Measurements from ENCODE around the gene EXOC7. TPM values are rescaled to one million over a fixed set of nuclear protein-coding genes. Genes with fewer than 3 reads are reported as not detected.

EXOC7 gene
- total RNA-seq, 1 experiment from 2014 or later = 114 TPM

GRCh38 chr17:76095943-76096342 is 7.6 kb downstream of the EXOC7 start (continued):
- TF ChIP-seq YY1 (IDR thresholded peaks at IDR 0.05; ENCODE audit: extremely low read depth, insufficient replicate concordance, low read depth, low read length) (no peak), SRF (IDR thresholded peaks at IDR 0.05; ENCODE audit: low read depth) (no peak), EZH2 (IDR thresholded peaks at IDR 0.05) (no peak), ZNF274 (IDR thresholded peaks at IDR 0.05; ENCODE audit: low read depth, low read length) (no peak), ZFX (IDR thresholded peaks at IDR 0.05) (no peak), ATF3 (IDR thresholded peaks at IDR 0.05) (no peak), JUND (IDR thresholded peaks at IDR 0.05) (no peak), RAD21 (IDR thresholded peaks at IDR 0.05; ENCODE audit: low read depth) (no peak), EZH2phosphoT487 (IDR thresholded peaks at IDR 0.05; ENCODE audit: borderline replicate concordance) (no peak), SP1 (IDR thresholded peaks at IDR 0.05; ENCODE audit: low read depth) (no peak), TCF7L2 (IDR thresholded peaks at IDR 0.05; ENCODE audit: borderline replicate concordance, extremely low read depth, insufficient read depth, insufficient read length) (no peak), ELF1 (IDR thresholded peaks at IDR 0.05; ENCODE audit: borderline replicate concordance, low read depth) (no peak)

GRCh38 chr17:76094046-76094445 is 9.5 kb downstream of the EXOC7 start:
- ATAC-seq = no peak
- ChIA-PET CTCF (no interaction called here), POLR2A (interaction anchor here (2.4 kb wide), 1 partner anchor 10 kb away, joined by 10 read pairs; the partner anchor contains the start of gene EXOC7), RAD21 (ENCODE audit: low non-redundant PET in 1 of 2, low total read pairs in 2 of 2, uncharacterized antibody in 2 of 2, unreplicated experiment in 2 of 2) (no interaction called here)
- Histone ChIP-seq H3K27ac (ENCODE audit: low read depth, low read length) (no peak overlapping the region), H3K9ac (ENCODE audit: low read length) (no peak overlapping the region), H3K9me3 (ENCODE audit: control insufficient read depth in 1 of 2, insufficient read depth in 1 of 2, low read depth in 1 of 2, low read length in 2 of 2) (no peaks in the 10 kb centered on the region), H3K4me2 (ENCODE audit: low read length) (peak overlapping the region; percentile 31; the same call in 1 of the 2 replicates), H3K9me2 (ENCODE audit: insufficient read depth) (no peaks in the 10 kb centered on the region), H3K79me2 (ENCODE audit: insufficient read depth, low read length) (no peaks in the 10 kb centered on the region; the same call in 1 of the 2 replicates), H3K4me1 (ENCODE audit: control insufficient read depth in 1 of 2, insufficient read depth in 2 of 2, low read length in 2 of 2) (peaks cover 13 to 21% of the 10 kb centered on the region in 2 experiments), H4K20me1 (ENCODE audit: insufficient read depth) (no peaks in the 10 kb centered on the region), H2AFZ (ENCODE audit: low read depth, low read length, poor library complexity, severe bottlenecking) (no peak overlapping the region), H3K27me3 (ENCODE audit: insufficient read depth, low read length) (no peaks in the 10 kb centered on the region), H3K36me3 (ENCODE audit: control insufficient read depth in 1 of 2, insufficient read depth in 2 of 2, low read length in 2 of 2) (peaks cover 24 to 40% of the 10 kb centered on the region in 2 experiments), H3K4me3 (replicated peaks in 1 of 2; ENCODE audit: low read depth in 1 of 2, low read length in 2 of 2) (no peak overlapping the region)
- BruUV-seq (replicated peaks) = no TSS peak
- TF ChIP-seq ZBTB33 (IDR thresholded peaks at IDR 0.05; ENCODE audit: extremely low read depth, insufficient replicate concordance, low read length) = no peak
- TF ChIP-seq CBX3 (IDR thresholded peaks at IDR 0.05; ENCODE audit: low read depth) = no peak
- no peak for TF ChIP-seq ATF3 (IDR thresholded peaks at IDR 0.05)
- TF ChIP-seq SP1 (IDR thresholded peaks at IDR 0.05; ENCODE audit: low read depth) = no peak
- TF ChIP-seq, protein P1, sequence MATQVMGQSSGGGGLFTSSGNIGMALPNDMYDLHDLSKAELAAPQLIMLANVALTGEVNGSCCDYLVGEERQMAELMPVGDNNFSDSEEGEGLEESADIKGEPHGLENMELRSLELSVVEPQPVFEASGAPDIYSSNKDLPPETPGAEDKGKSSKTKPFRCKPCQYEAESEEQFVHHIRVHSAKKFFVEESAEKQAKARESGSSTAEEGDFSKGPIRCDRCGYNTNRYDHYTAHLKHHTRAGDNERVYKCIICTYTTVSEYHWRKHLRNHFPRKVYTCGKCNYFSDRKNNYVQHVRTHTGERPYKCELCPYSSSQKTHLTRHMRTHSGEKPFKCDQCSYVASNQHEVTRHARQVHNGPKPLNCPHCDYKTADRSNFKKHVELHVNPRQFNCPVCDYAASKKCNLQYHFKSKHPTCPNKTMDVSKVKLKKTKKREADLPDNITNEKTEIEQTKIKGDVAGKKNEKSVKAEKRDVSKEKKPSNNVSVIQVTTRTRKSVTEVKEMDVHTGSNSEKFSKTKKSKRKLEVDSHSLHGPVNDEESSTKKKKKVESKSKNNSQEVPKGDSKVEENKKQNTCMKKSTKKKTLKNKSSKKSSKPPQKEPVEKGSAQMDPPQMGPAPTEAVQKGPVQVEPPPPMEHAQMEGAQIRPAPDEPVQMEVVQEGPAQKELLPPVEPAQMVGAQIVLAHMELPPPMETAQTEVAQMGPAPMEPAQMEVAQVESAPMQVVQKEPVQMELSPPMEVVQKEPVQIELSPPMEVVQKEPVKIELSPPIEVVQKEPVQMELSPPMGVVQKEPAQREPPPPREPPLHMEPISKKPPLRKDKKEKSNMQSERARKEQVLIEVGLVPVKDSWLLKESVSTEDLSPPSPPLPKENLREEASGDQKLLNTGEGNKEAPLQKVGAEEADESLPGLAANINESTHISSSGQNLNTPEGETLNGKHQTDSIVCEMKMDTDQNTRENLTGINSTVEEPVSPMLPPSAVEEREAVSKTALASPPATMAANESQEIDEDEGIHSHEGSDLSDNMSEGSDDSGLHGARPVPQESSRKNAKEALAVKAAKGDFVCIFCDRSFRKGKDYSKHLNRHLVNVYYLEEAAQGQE (IDR thresholded peaks at IDR 0.05; ENCODE audit: low read depth) = no peak
- no peak for TF ChIP-seq POLR2A (IDR thresholded peaks at IDR 0.05; ENCODE audit: borderline replicate concordance, extremely low read depth, insufficient read depth, insufficient read length)
- no peak for TF ChIP-seq SIN3A (IDR thresholded peaks at IDR 0.05; ENCODE audit: low read depth)
- TF ChIP-seq EZH2phosphoT487 (IDR thresholded peaks at IDR 0.05; ENCODE audit: borderline replicate concordance) = no peak
- no peak for TF ChIP-seq EGR1 (IDR thresholded peaks at IDR 0.05; ENCODE audit: low read depth)
- no peak for TF ChIP-seq RAD21 (IDR thresholded peaks at IDR 0.05; ENCODE audit: low read depth)
- intact Hi-C loops (cut with micrococcal nuclease) = no loop called here
- DNase-seq (ENCODE audit: low read depth, low spot score) = no peak
